HCT116 (cell line): ENCODE results near the gene WASF1. TPM values are rescaled to one million over a fixed set of nuclear protein-coding genes. Genes with fewer than 3 reads are reported as not detected.
"Not testable (repeated sequence)": the region's sequence is repeated elsewhere in the genome, so short reads cannot be mapped to it uniquely, and the experiment has no call there.

ENCODE experiments used
- ATAC-seq: fragments of 200-7000 bp; cut with Tn5 transposase; 2 replicates; pipeline ENCODE4 v1.9.1; 2020; ENCODE audit warnings: mild to moderate bottlenecking, moderate library complexity
- BruUV-seq: library from RNA; stranded (reverse); fragments of 400-500 nt; replicated peaks from 2 replicates; lab custom pipeline; 2021; lab: Mats Ljungman, UMichigan
- CTCF ChIA-PET: fragments of 300-600 bp; sonication (Branson Sonifier 250); formaldehyde crosslinking; loops from one replicate; lab custom pipeline; 2021; ENCODE audit warnings: antibody characterized with exemption; lab: Charles Lee
- POLR2A ChIA-PET: fragments of 300-600, 350-600 bp; sonication (Branson Sonifier 250); formaldehyde crosslinking; loops from one replicate; lab custom pipeline; 2021; ENCODE audit warnings: antibody characterized with exemption; lab: Charles Lee
- RAD21 ChIA-PET, 2 experiments: fragments of 300-600 bp; sonication (Branson Sonifier 250); formaldehyde crosslinking; loops; one replicate each; lab custom pipeline; 2023; ENCODE audit warnings: low total read pairs in 2 of 2; ENCODE audit not compliant: uncharacterized antibody in 2 of 2, unreplicated experiment in 2 of 2, low non-redundant PET in 1 of 2; lab: Charles Lee
- DNase-seq: peaks from one replicate; pipeline ENCODE4 v3.0.0-alpha.2; 2010; ENCODE audit warnings: low read depth, low spot score
- H2AFZ ChIP-seq: fragments of 200-600 bp; shearing (Covaris generic), sonication (generic); 2 replicates; pipeline ENCODE4 v1.6.1; 2017; ENCODE audit warnings: low read depth, mixed run types, mixed read lengths, antibody characterized with exemption, low read length; ENCODE audit not compliant: poor library complexity, severe bottlenecking
- H3K27ac ChIP-seq: 2 replicates; pipeline ENCODE4 v1.5.1; 2012; ENCODE audit warnings: low read depth, low read length
- H3K27me3 ChIP-seq: fragments of 200-600 bp; sonication (generic); 2 replicates; pipeline ENCODE4 v1.6.1; 2016; ENCODE audit warnings: mixed run types, low read length, mixed read lengths; ENCODE audit not compliant: insufficient read depth
- H3K36me3 ChIP-seq, 2 experiments: fragments of 200-500 bp in 1 of 2; fragments of 200-600 bp in 1 of 2; sonication (Bioruptor generic) in 1 of 2; sonication (generic) in 1 of 2; 2 replicates each; pipeline versions ENCODE4 v1.5.1 to v1.6.1; 2014 to 2016; ENCODE audit warnings: low read length in 2 of 2, inconsistent platforms in 1 of 2, mixed read lengths in 1 of 2, mixed run types in 1 of 2; ENCODE audit not compliant: insufficient read depth in 2 of 2, control insufficient read depth in 1 of 2
- H3K4me1 ChIP-seq, 2 experiments: fragments of 200-600 bp in 1 of 2; sonication (generic) in 1 of 2; 2 replicates each; pipeline versions ENCODE4 v1.5.1 to v1.6.1; 2012 to 2017; ENCODE audit warnings: low read length in 2 of 2, inconsistent platforms in 1 of 2, mild to moderate bottlenecking in 1 of 2, mixed read lengths in 1 of 2, mixed run types in 1 of 2, moderate library complexity in 1 of 2; ENCODE audit not compliant: insufficient read depth in 2 of 2, control insufficient read depth in 1 of 2
- H3K4me2 ChIP-seq: fragments of 200-600 bp; sonication (generic); 2 replicates; pipeline ENCODE4 v1.6.1; 2017; ENCODE audit warnings: mixed run types, low read length, mixed read lengths
- H3K4me3 ChIP-seq, 2 experiments: fragments of 200-600 bp in 1 of 2; sonication (generic) in 1 of 2; replicated peaks in 1 of 2; 2 replicates each; pipeline ENCODE4 v1.5.1; 2011 to 2016; ENCODE audit warnings: low read length in 2 of 2, control low read depth in 1 of 2, low read depth in 1 of 2, mild to moderate bottlenecking in 1 of 2, mixed read lengths in 1 of 2, mixed run types in 1 of 2
- H3K79me2 ChIP-seq: fragments of 200-600 bp; sonication (generic); 2 replicates; pipeline ENCODE4 v1.6.1; 2017; ENCODE audit warnings: mild to moderate bottlenecking, mixed run types, low read length, moderate library complexity, mixed read lengths; ENCODE audit not compliant: insufficient read depth
- H3K9ac ChIP-seq: fragments of 200-600 bp; sonication (generic); 2 replicates; pipeline ENCODE4 v1.6.1; 2016; ENCODE audit warnings: low read length, mixed read lengths
- H3K9me2 ChIP-seq: fragments of 200-600 bp; sonication (generic), shearing (Covaris generic); 2 replicates; pipeline ENCODE4 v1.6.1; 2017; ENCODE audit warnings: mixed run types, mild to moderate bottlenecking, moderate library complexity; ENCODE audit not compliant: insufficient read depth
- H3K9me3 ChIP-seq, 2 experiments: fragments of 200-500 bp in 1 of 2; fragments of 200-600 bp in 1 of 2; sonication (Bioruptor generic) in 1 of 2; sonication (generic) in 1 of 2; 2 replicates each; pipeline ENCODE4 v1.6.1; 2014 to 2017; ENCODE audit warnings: low read length in 2 of 2, mixed read lengths in 2 of 2, inconsistent platforms in 1 of 2, low read depth in 1 of 2, mild to moderate bottlenecking in 1 of 2, mixed run types in 1 of 2, moderate library complexity in 1 of 2; ENCODE audit not compliant: control insufficient read depth in 1 of 2, insufficient read depth in 1 of 2
- H4K20me1 ChIP-seq: fragments of 200-600 bp; sonication (generic), shearing (Covaris generic); 2 replicates; pipeline ENCODE4 v1.6.1; 2017; ENCODE audit warnings: mixed run types, mild to moderate bottlenecking, moderate library complexity; ENCODE audit not compliant: insufficient read depth
- CBX3 ChIP-seq: IDR thresholded peaks from 2 replicates; pipeline ENCODE4 v1.6.1; 2012; ENCODE audit warnings: low read depth
- EZH2 ChIP-seq: fragments of 200-600 bp; sonication (generic); IDR thresholded peaks from 2 replicates; pipeline ENCODE4 v1.6.1; 2017; ENCODE audit warnings: antibody characterized with exemption, mixed run types
- EZH2phosphoT487 ChIP-seq: fragments of 200-600 bp; IDR thresholded peaks from 2 replicates; pipeline ENCODE4 v1.6.1; 2018; ENCODE audit warnings: antibody characterized with exemption, borderline replicate concordance
- POLR2A ChIP-seq: IDR thresholded peaks from 2 replicates; pipeline ENCODE4 v1.7.0; 2011; ENCODE audit warnings: borderline replicate concordance; ENCODE audit not compliant: insufficient read depth, insufficient read length; ENCODE audit errors: extremely low read depth
- POLR2AphosphoS5 ChIP-seq: IDR thresholded peaks from 2 replicates; pipeline ENCODE4 v1.6.1; 2011; ENCODE audit warnings: mild to moderate bottlenecking, low read depth, low read length, moderate library complexity
- RAD21 ChIP-seq: IDR thresholded peaks from 2 replicates; pipeline ENCODE4 v1.6.1; 2012; ENCODE audit warnings: low read depth, mild to moderate bottlenecking
- SP1 ChIP-seq: IDR thresholded peaks from 2 replicates; pipeline ENCODE4 v1.6.1; 2012; ENCODE audit warnings: low read depth
- SRF ChIP-seq: IDR thresholded peaks from 2 replicates; pipeline ENCODE4 v1.6.1; 2012; ENCODE audit warnings: low read depth
- ZNF274 ChIP-seq: fragments of 200-500 bp; sonication (Bioruptor generic); IDR thresholded peaks from 2 replicates; pipeline ENCODE4 v1.6.1; 2014; ENCODE audit warnings: mild to moderate bottlenecking, low read depth, low read length, inconsistent platforms
- intact Hi-C: fragments of 100-400 bp; cut with micrococcal nuclease; formaldehyde crosslinking; loops from 2 replicates; pipeline ENCODE4 v1.10.0; 2022
- total RNA-seq: library from RNA; stranded (reverse); gene quantifications from one replicate; pipeline ENCODE4 v1.2.1, GENCODE V29; 2021; ENCODE audit not compliant: unreplicated experiment

The WASF1 gene
- total RNA-seq, 1 experiment from 2014 or later: 25.9 TPM

GRCh38 chr6:110075406-110075805 lies 104.1 kb downstream of the WASF1 start:
- Histone ChIP-seq H3K9ac (no peak overlapping the region), H3K9me3 (no peaks in the 10 kb centered on the region), H3K27me3 (no peaks in the 10 kb centered on the region; the same call in 1 of the 2 replicates), H3K36me3 (no peaks in the 10 kb centered on the region), H3K79me2 (no peaks in the 10 kb centered on the region), H4K20me1 (no peaks in the 10 kb centered on the region), H3K4me1 (no peaks in the 10 kb centered on the region), H3K27ac (no peak overlapping the region), H3K4me3 (no peak overlapping the region), H3K9me2 (no peaks in the 10 kb centered on the region), H3K4me2 (no peak overlapping the region), H2AFZ (no peak overlapping the region)
- no peak for ATAC-seq
- RAD21 ChIA-PET: no interaction called here
- no peak for DNase-seq
- CTCF ChIA-PET: no interaction called here
- BruUV-seq: no TSS peak
- intact Hi-C loops: no loop called here
- POLR2A ChIA-PET: no interaction called here
- no peak for TF ChIP-seq SRF
- TF ChIP-seq CBX3: no peak
- TF ChIP-seq ZNF274: no peak
- TF ChIP-seq EZH2phosphoT487: no peak
- TF ChIP-seq SP1: no peak
- no peak for TF ChIP-seq POLR2A
- no peak for TF ChIP-seq RAD21
- no peak for TF ChIP-seq POLR2AphosphoS5
- no peak for TF ChIP-seq EZH2

DNA sequence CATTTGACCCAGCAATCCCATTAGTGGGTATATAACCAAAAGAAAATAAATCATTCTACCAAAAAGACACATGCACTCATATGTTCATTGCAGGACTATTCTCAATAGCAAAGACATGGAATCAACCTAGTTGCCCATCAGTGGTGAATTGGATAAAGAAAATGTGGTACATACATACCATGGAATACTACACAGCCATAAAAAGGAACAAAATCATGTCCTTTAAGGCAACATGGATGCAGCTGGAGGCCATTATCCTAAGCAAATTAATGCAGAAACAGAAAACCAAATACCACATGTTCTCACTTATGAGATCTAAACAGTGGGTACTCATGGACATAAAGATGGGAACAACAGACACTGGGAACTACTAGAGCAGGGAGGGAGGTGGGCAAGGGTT lies 106.0 kb downstream of the WASF1 start:
- H4K20me1 ChIP-seq, POLR2A ChIA-PET, H2AFZ ChIP-seq, H3K9me3 ChIP-seq, H3K9ac ChIP-seq, H3K4me1 ChIP-seq, H3K79me2 ChIP-seq, DNase-seq, intact Hi-C loops, ATAC-seq, H3K9me2 ChIP-seq, H3K36me3 ChIP-seq, H3K4me2 ChIP-seq, H3K27ac ChIP-seq, CTCF ChIA-PET, RAD21 ChIA-PET, BruUV-seq, H3K27me3 ChIP-seq, H3K4me3 ChIP-seq: not testable (repeated sequence)
